GM06990 (cell line): Measurements from ENCODE around the gene ANKRD63.

Experiments
- DNase-seq: peaks from one replicate; pipeline ENCODE4 v3.0.0-alpha.2; 2011; ENCODE audit not compliant: insufficient read length; ENCODE audit errors: extremely low read depth
- H3K27me3 ChIP-seq: replicated peaks from 2 replicates; pipeline ENCODE4 v1.6.0; 2011; ENCODE audit warnings: low read length; ENCODE audit not compliant: control insufficient read depth, insufficient read depth
- H3K36me3 ChIP-seq: 2 replicates; pipeline ENCODE4 v1.5.1; 2011; ENCODE audit warnings: low read length; ENCODE audit not compliant: control insufficient read depth, insufficient read depth
- H3K4me3 ChIP-seq: replicated peaks from 2 replicates; pipeline ENCODE4 v1.5.1; 2011; ENCODE audit warnings: low read depth, mild to moderate bottlenecking, control low read depth, low read length
- TF ChIP-seq, protein P1 (sequence below): IDR thresholded peaks from 2 replicates; pipeline ENCODE4 v1.5.1; 2011; ENCODE audit warnings: low read length, control low read depth, mild to moderate bottlenecking, inconsistent platforms; ENCODE audit not compliant: insufficient read depth, poor library complexity, severe bottlenecking

Gene ANKRD63

DNA sequence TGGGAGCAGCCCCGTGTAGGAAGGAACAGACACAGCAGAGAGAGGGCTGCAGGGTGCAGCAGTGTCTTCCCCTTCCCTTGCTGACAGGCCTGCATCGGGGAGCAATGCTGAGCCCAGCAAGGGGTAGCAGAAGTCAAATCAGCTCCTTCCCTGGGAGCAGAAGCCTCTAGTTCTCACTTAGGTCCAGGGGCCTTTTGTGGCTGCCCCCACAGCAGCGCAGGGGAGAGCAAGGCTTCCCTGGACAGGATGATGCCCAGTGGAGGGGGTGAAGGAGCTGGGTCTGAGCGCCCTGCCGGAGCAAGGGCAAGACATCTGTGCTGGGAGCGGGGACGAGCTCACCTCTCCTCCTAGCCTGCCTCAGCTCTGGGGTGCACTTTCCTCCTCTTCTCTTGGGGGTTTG is 24.0 kb upstream of the ANKRD63 start:
- no peaks in the 10 kb centered on the region; the same call in 1 of the 2 replicates for H3K36me3 ChIP-seq
- H3K27me3 ChIP-seq = no peaks in the 10 kb centered on the region
- H3K4me3 ChIP-seq = peak overlapping the region; percentile 71
- TF ChIP-seq, protein P1, sequence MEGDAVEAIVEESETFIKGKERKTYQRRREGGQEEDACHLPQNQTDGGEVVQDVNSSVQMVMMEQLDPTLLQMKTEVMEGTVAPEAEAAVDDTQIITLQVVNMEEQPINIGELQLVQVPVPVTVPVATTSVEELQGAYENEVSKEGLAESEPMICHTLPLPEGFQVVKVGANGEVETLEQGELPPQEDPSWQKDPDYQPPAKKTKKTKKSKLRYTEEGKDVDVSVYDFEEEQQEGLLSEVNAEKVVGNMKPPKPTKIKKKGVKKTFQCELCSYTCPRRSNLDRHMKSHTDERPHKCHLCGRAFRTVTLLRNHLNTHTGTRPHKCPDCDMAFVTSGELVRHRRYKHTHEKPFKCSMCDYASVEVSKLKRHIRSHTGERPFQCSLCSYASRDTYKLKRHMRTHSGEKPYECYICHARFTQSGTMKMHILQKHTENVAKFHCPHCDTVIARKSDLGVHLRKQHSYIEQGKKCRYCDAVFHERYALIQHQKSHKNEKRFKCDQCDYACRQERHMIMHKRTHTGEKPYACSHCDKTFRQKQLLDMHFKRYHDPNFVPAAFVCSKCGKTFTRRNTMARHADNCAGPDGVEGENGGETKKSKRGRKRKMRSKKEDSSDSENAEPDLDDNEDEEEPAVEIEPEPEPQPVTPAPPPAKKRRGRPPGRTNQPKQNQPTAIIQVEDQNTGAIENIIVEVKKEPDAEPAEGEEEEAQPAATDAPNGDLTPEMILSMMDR = no peak
- DNase-seq = no peak

GRCh38 chr15:40306371-40306770 is 23.5 kb upstream of the ANKRD63 start:
- TF ChIP-seq, protein P1 = no peak
- Histone ChIP-seq H3K27me3 (no peaks in the 10 kb centered on the region), H3K4me3 (no peak overlapping the region; the same call in 1 of the 2 replicates), H3K36me3 (no peaks in the 10 kb centered on the region; the same call in 1 of the 2 replicates)
- no peak for DNase-seq

DNA sequence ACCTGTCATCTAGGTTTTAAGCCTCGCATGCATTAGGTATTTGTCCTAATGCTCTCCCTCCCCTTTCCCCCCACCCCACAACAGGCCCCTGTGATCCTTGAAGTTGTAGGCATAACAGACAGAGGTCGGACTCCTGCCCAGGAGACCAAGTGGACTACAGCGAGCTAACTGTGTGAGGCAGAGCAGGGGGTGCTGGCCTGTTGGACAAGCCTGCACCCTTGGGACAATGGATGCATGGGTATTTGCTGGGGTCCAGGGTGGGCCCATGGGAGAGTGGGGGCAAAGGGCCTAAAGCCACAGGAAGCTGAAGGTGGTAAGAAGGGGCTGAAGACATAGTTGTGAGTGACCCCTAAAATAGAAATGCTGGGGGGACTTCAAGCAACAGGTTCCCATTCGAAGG is 22.4 kb upstream of the ANKRD63 start:
- H3K27me3 ChIP-seq = no peaks in the 10 kb centered on the region
- no peak for DNase-seq
- no peaks in the 10 kb centered on the region; the same call in 1 of the 2 replicates for H3K36me3 ChIP-seq
- TF ChIP-seq, protein P1 = no peak
- no peak overlapping the region for H3K4me3 ChIP-seq

GRCh38 chr15:40303576-40303975 is 20.7 kb upstream of the ANKRD63 start:
- TF ChIP-seq, protein P1 = no peak
- DNase-seq = no peak
- Histone ChIP-seq H3K4me3 (no peak overlapping the region), H3K27me3 (no peaks in the 10 kb centered on the region), H3K36me3 (no peaks in the 10 kb centered on the region; the same call in none of the 2 replicates)

DNA sequence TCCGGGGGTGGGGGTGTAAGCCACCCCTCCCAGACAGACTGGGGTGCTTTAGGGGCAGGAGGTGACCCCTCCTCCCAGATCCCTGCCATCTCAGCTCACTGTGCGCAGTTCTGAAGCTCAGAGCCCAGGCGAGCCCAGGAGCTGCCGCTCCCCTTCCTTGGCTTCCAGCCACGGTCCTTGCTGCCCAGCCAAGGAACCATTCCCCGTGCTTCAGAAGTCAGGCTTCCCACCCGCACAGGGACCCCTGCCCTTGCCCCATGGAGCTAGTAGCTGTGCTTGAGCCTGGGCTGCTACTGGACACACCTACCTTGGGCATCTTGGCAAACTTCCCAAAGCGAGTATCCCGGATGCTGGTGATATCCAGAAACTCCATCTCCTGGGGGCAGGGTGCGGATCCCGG is 20.1 kb upstream of the ANKRD63 start:
- no peaks in the 10 kb centered on the region for H3K27me3 ChIP-seq
- no peak for DNase-seq
- no peak overlapping the region for H3K4me3 ChIP-seq
- H3K36me3 ChIP-seq = no peaks in the 10 kb centered on the region; the same call in none of the 2 replicates
- TF ChIP-seq, protein P1 = no peak
